ENCODE data around the gene TXNDC16. TPM values are rescaled to one million over a fixed set of nuclear protein-coding genes. Genes with fewer than 3 reads are reported as not detected.

TXNDC16 gene
- polyA plus RNA-seq, 2 of the 4 experiments (the other 2 are of a cell fraction): 1.4 to 3.0 TPM

GRCh38 chr14:52553671-52554575, 1.6 kb upstream of the TXNDC16 start:
- FAIRE-seq: no peak
- 0 out of 2 replicates have a peak, but pooled peaks have one; percentile 15 for TF ChIP-seq E2F6 (IDR thresholded peaks at IDR 0.05; ENCODE audit: borderline replicate concordance, low read depth)
- TF ChIP-seq HOXA7 (CRISPR knock-in tag; IDR thresholded peaks at IDR 0.05): no peak
- TF ChIP-seq HES2 (IDR thresholded peaks at IDR 0.05): no peak
- peak; percentile 8 for TF ChIP-seq MAFK (IDR thresholded peaks at IDR 0.05; ENCODE audit: partially characterized antibody)
- TF ChIP-seq RNF2 (IDR thresholded peaks at IDR 0.05; ENCODE audit: borderline replicate concordance, low read depth): peak; percentile 98
- peak; percentile 37 for TF ChIP-seq ZFP36 (IDR thresholded peaks at IDR 0.05; ENCODE audit: borderline replicate concordance, partially characterized antibody)
- peak; percentile 98 for TF ChIP-seq CBX8 (IDR thresholded peaks at IDR 0.05)
- TF ChIP-seq ATOH8 (CRISPR knock-in tag; IDR thresholded peaks at IDR 0.05; ENCODE audit: low read depth): no peak
- peaks cover 4% of the 10 kb centered on the region; the same call in 2 of the 3 replicates for H3K9me3 ChIP-seq
- CTCF ChIA-PET: interaction anchor here (0.6 to 1.1 kb wide), 4 partner anchors 29 to 254 kb away, joined by 3 to 4 read pairs (median 3); no protein-coding TSS in a partner anchor
- H3K4me2 ChIP-seq: peak overlapping the region; percentile 98
- H3K4me1 ChIP-seq: peaks cover 5% of the 10 kb centered on the region; the same call in 2 of the 3 replicates
- WGBS (ENCODE audit: missing lambda C conversion rate): 16% methylated on average over 19 of the region's 22 CpGs
- POLR2A ChIA-PET: interaction anchor here (1.2 kb wide), 1 partner anchor 238 kb away, joined by 3 read pairs; the partner anchor contains the start of gene GNPNAT1
- DNase-seq (ENCODE audit: low read depth in 1 of 2, low spot score in 1 of 2): peak in 1 of 2 experiments; percentile 62
- ATAC-seq: no peak
- H3K4me3 ChIP-seq: peak overlapping the region; percentile 63
- peak overlapping the region in 1 of 2 experiments; percentile 73; a peak in 2 of 6 replicates for H3K27ac ChIP-seq

GRCh38 chr14:52553002-52553670, 831 bp upstream of the TXNDC16 start:
- ATAC-seq: peak; percentile 17 to 40
- ChIA-PET CTCF (interaction anchor here (1.5 to 2.2 kb wide), 3 partner anchors 9 to 18 kb away, joined by 4 to 8 read pairs (median 8); no protein-coding TSS in a partner anchor), POLR2A (interaction anchor here (0.6 to 1.5 kb wide), 6 partner anchors 9 to 239 kb away, joined by 3 to 8 read pairs (median 3); partner anchors contain the start of genes ERO1A and GNPNAT1)
- Histone ChIP-seq H3K4me3 (peak overlapping the region; percentile 63), H3K4me2 (peak overlapping the region; percentile 98), H3K27ac (peak overlapping the region; percentile 0 to 73; a peak in 3 of 6 replicates), H3K4me1 (peaks cover 5% of the 10 kb centered on the region; the same call in 2 of the 3 replicates), H3K9me3 (peaks cover 4% of the 10 kb centered on the region; the same call in 1 of the 3 replicates)
- FAIRE-seq: no peak
- no peak for DNase-seq (ENCODE audit: low read depth in 1 of 2, low spot score in 1 of 2)
- no peak for TF ChIP-seq GATA3 (IDR thresholded peaks at IDR 0.05; ENCODE audit: borderline replicate concordance)
- TF ChIP-seq RCOR1 (IDR thresholded peaks at IDR 0.05; ENCODE audit: low read depth, low read length): no peak
- TF ChIP-seq ZC3H11A (IDR thresholded peaks at IDR 0.05): no peak
- no peak for TF ChIP-seq MYC (IDR thresholded peaks at IDR 0.05; ENCODE audit: borderline replicate concordance, low read length)
- TF ChIP-seq EHF (CRISPR knock-in tag; IDR thresholded peaks at IDR 0.05): no peak
- no peak for TF ChIP-seq NFE2L2 (conservative IDR thresholded peaks at IDR 0.05; ENCODE audit: low read length)
- TF ChIP-seq HOXA7 (CRISPR knock-in tag; IDR thresholded peaks at IDR 0.05): no peak
- TF ChIP-seq, protein P1, sequence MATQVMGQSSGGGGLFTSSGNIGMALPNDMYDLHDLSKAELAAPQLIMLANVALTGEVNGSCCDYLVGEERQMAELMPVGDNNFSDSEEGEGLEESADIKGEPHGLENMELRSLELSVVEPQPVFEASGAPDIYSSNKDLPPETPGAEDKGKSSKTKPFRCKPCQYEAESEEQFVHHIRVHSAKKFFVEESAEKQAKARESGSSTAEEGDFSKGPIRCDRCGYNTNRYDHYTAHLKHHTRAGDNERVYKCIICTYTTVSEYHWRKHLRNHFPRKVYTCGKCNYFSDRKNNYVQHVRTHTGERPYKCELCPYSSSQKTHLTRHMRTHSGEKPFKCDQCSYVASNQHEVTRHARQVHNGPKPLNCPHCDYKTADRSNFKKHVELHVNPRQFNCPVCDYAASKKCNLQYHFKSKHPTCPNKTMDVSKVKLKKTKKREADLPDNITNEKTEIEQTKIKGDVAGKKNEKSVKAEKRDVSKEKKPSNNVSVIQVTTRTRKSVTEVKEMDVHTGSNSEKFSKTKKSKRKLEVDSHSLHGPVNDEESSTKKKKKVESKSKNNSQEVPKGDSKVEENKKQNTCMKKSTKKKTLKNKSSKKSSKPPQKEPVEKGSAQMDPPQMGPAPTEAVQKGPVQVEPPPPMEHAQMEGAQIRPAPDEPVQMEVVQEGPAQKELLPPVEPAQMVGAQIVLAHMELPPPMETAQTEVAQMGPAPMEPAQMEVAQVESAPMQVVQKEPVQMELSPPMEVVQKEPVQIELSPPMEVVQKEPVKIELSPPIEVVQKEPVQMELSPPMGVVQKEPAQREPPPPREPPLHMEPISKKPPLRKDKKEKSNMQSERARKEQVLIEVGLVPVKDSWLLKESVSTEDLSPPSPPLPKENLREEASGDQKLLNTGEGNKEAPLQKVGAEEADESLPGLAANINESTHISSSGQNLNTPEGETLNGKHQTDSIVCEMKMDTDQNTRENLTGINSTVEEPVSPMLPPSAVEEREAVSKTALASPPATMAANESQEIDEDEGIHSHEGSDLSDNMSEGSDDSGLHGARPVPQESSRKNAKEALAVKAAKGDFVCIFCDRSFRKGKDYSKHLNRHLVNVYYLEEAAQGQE (IDR thresholded peaks at IDR 0.05): no peak
- TF ChIP-seq CHD2 (IDR thresholded peaks at IDR 0.05; ENCODE audit: low read length, partially characterized antibody): no peak
- no peak for TF ChIP-seq HEYL (CRISPR knock-in tag; IDR thresholded peaks at IDR 0.05)
- TF ChIP-seq PHF8 (IDR thresholded peaks at IDR 0.05; ENCODE audit: borderline replicate concordance, low read depth): no peak
- no peak for TF ChIP-seq EHMT2 (IDR thresholded peaks at IDR 0.05; ENCODE audit: low read depth)
- no peak for TF ChIP-seq POLR2A (IDR thresholded peaks at IDR 0.05; ENCODE audit: low read length)
- WGBS (ENCODE audit: missing lambda C conversion rate): under 1% methylated on average over 22 of the region's 69 CpGs

Measured in A549 (cell line).